ENCODE results near the gene SLC43A1.
A peak's percentile ranks its signal among the peaks of the same experiment; 100 is the strongest.

Gene SLC43A1

GRCh38 chr11:57497303-57498247 is 17.9 kb downstream of the SLC43A1 start:
- DNase-seq = no peak

GRCh38 chr11:57496109-57496820 is 19.2 kb downstream of the SLC43A1 start:
- no peak for DNase-seq

- peak; percentile 76 for DNase-seq
Observed at GRCh38 chr11:57493507-57494503, 21.7 kb downstream of the SLC43A1 start.

GRCh38 chr11:57491371-57492061 is 24.0 kb downstream of the SLC43A1 start:
- DNase-seq = peak; percentile 34

GRCh38 chr11:57490456-57491248 is 24.9 kb downstream of the SLC43A1 start:
- no peak for DNase-seq

DNA sequence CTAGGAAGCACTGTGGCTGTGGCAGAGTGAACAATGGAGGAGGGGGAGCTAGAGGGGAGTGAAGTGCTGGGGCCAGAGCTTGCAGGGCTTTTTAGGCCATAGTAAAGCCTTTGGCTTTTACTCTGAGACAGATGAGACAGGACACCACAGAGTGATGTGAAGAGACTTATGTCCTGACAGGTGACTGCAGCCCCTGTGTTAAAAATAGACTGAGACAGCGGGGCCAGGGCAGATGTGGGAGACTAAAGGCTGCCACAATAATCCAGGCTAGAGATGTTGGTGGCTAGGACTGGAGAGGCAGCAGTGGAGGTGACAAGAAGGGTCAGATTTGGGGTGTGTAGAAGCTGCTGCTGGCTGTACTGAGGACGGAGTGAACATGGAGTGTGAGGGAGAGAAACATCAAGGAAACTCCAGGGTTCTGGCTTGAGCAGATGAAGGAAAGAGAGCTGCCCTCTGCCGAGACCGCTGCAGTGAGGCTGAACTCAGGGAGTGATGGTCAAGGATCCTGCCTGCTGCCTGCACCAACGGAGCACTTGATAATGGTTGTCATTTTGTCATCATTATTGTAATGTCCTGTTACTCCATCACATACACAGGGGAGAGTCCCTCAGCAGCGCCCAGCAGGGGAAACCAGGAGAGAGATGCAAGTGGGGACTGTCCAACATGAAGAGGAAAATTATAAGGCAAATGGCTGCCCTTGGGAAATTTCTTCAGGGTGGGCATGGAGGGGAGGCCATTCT is 27.4 kb downstream of the SLC43A1 start:
- no peak for DNase-seq

GRCh38 chr11:57487021-57487778 is 28.3 kb downstream of the SLC43A1 start:
- DNase-seq = no peak

DNA sequence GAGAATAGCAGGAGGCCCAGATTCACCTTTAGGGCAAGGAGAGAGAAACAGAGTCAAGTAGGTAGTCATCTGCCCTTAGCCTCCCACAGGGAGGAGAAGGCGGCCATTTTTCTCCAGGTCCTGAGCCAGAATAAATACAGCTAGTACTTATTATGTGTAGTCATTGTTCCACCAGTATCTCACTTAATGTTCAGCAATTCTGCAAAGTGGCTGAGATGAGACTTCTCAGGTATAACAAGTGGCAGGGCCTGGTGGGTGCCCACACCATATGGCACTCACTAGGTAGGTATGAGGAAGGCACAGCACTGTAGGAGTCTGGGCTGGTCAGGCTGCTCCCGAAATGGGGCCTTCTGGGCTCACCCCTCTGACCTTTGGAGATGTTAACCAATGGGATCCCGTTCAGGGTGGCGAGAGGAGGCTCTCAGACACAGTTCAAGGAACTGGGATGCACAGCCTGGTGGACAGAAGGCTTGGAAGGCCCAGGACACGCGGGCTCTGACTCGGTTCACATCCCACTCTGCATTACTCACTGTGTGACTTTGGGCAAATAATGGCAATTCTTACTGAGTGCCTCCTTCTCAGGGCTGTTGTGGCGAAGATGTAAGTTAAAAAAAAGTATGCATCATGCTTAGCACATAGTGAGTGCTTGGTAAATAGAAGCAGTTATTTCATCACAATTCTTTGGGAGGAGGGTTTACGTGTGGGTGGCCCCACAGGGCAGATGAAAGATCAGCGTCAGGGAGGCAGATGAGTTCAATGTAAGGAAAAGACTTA is 30.1 kb downstream of the SLC43A1 start:
- DNase-seq = no peak

GRCh38 chr11:57484141-57484710 is 31.3 kb downstream of the SLC43A1 start:
- DNase-seq = no peak

GRCh38 chr11:57483562-57483918 is 32.0 kb downstream of the SLC43A1 start:
- DNase-seq = no peak

DNA sequence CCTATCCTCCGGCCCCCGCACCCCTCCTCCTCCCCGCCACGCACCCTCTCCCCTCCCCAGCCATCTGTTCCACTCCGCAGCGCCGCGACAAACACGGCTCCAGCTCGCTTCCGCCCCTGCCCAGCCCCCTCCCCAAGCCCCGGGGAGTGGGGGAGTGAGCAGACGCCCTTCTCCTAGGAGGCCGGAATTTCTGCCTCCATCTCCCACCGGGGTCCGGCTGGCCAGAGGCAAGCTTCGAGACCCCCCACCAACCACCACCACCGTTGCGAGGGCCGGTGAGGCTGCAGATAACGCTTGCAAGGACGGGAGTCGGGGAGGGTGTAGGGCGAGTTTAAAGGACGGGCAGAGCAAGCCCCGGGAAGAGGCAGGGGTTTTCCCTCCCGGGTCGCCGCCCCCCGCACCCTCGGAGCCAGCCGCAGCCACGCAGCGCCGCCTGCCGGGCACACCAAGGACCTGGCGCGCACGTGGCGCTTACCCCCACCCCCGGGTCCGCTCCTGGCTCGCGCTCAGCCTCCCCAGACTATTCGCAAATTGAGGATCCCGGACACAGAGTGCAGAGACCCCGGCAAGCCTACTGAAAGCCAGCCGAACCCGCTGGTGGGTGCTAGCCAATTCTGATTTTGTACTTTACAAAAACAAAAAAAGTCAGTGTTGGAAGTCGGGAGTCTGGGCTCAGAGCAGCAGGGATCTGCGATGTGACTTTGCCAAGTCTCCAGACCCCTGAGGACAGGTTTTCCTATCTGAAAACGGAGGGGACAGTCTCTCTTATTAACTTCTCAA is 32.5 kb downstream of the SLC43A1 start:
- DNase-seq = peak; percentile 44

GRCh38 chr11:57481915-57482781 is 33.4 kb downstream of the SLC43A1 start:
- no peak for DNase-seq

- no peak for DNase-seq
Observed at GRCh38 chr11:57481315-57481714, 34.2 kb downstream of the SLC43A1 start.

GRCh38 chr11:57480409-57481137 is 34.9 kb downstream of the SLC43A1 start:
- peak; percentile 58 for DNase-seq

GRCh38 chr11:57479911-57480310 is 35.6 kb downstream of the SLC43A1 start:
- DNase-seq = no peak

Measured in activated gamma-delta T cell treated with Interleukin-2 at 50 U/mL for 16 hours (primary cell).